ENCODE data around the gene OR10D3.
"Not testable (repeated sequence)": the region's sequence is repeated elsewhere in the genome, so short reads cannot be mapped to it uniquely, and the experiment has no call there.

Gene OR10D3

GRCh38 chr11:124183068-124183467, at the start of gene OR10D3:
Gene OR10D3 (plus strand): TSS chr11:124183345. CDS start chr11:124185270, 1,925 bp downstream.
- DNase-seq = no peak

GRCh38 chr11:124143034-124143433, 40.1 kb upstream of the OR10D3 start:
- no peak for DNase-seq

- DNase-seq = no peak
These were observed 35.2 kb upstream of the OR10D3 start for GRCh38 chr11:124147951-124148350.

DNA sequence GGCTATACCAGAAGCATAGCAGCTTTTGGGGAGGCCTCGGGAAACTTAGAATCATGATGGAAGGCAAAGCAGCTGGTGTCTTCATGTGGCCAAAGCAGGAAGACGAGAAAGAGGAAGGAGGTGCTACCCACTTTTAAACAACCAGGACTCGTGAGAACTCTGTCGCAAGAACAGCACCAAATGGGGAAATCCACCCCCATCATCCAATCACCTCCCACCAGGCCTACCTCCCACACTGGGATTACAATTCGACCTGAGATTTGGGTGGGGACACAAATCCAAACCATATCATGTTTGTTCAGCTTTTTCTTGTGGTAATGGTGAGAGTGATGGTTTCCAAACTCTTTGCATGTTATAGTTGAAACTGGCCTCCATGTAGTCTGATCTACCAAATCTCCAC, 32.5 kb upstream of the OR10D3 start:
- no peak for DNase-seq

- no peak for DNase-seq
These were observed 30.3 kb upstream of the OR10D3 start for GRCh38 chr11:124152770-124153407.

- DNase-seq = no peak
These were observed 29.3 kb upstream of the OR10D3 start for GRCh38 chr11:124153821-124154220.

DNA sequence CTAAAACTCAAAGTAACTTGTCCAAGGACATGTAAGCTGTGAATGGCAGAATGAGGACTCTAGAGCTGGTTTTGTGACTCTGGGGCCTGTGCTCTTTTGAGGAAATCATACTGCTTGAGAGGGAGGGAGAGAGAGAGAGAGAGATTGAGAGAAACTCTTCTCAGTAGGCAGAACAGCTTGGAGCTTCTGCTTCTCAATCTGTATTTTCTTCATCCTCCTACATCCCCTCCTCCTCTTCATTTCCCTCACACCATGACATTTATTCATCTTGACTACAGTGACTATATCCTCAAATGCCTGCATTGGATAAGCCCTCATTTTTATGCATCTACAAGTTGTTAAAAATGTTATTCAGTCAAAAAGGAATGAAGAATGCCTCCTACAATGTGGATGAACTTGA, 23.7 kb upstream of the OR10D3 start:
- DNase-seq = no peak

DNA sequence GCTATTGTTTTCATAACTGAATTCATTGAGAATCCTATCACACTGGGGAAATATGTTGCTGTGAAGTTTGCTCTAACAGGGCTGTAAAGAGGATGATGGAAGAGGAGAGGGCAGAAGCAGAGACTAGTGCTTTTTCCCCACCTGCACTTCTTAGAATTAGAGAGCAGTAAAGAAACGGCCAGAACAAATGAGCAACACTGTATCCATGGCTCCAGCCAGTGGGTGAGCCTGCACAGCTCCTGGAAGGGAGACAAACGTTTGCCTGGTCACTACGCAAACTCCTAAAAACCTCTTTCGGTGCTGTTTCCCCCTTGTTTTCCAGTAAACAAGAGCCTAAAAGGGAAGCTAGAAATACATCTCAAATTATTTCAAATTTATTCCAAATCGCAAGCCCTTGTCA, 22.2 kb upstream of the OR10D3 start:
- no peak for DNase-seq

- peak; percentile 7 to 76 for DNase-seq
These were observed 15.3 kb upstream of the OR10D3 start for GRCh38 chr11:124167826-124168231.

GRCh38 chr11:124168796-124169195, 14.3 kb upstream of the OR10D3 start:
- no peak for DNase-seq

DNA sequence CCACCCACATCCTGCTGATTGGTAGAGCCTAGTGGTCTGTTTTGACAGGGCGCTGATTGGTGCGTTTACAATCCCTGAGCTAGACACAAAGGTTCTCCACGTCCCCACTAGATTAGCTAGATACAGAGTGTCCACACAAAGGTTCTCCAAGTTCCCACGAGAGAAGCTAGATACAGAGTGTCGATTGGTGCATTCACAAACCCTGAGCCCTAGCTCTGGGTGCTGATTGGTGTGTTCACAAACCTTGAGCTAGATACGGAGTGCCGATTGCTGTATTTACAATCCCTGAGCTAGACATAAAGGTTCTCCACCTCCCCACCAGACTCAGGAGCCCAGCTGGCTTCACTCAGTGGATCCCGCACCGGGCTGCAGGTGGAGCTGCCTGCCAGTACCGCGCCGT, 12.8 kb upstream of the OR10D3 start:
- DNase-seq = not testable (repeated sequence)

GRCh38 chr11:124170801-124171586, 12.2 kb upstream of the OR10D3 start:
- no peak for DNase-seq

- DNase-seq = peak in 1 of 2 experiments; percentile 47
These were observed 11.0 kb upstream of the OR10D3 start for GRCh38 chr11:124172101-124172500.

DNA sequence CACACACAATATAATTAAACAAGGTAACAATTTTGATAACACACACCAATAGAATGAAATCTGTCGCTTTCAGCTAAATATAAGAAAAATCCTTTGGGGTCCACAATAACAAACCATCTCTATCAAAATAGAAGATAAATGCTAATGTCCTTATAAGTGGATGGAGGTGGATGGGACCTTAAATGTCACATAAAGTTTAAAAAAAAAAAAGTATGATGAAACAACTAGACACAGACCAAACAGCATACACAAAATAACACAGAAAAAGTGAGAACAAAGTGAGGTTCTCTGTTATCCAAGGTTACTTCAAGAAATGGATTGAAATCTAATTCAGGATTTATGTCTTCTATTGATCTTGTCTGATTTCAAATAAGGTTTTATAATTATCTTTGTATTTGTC, 10.5 kb upstream of the OR10D3 start:
- DNase-seq = no peak

GRCh38 chr11:124174001-124174583, 9.1 kb upstream of the OR10D3 start:
- peak; percentile 78 to 95 for DNase-seq

DNA sequence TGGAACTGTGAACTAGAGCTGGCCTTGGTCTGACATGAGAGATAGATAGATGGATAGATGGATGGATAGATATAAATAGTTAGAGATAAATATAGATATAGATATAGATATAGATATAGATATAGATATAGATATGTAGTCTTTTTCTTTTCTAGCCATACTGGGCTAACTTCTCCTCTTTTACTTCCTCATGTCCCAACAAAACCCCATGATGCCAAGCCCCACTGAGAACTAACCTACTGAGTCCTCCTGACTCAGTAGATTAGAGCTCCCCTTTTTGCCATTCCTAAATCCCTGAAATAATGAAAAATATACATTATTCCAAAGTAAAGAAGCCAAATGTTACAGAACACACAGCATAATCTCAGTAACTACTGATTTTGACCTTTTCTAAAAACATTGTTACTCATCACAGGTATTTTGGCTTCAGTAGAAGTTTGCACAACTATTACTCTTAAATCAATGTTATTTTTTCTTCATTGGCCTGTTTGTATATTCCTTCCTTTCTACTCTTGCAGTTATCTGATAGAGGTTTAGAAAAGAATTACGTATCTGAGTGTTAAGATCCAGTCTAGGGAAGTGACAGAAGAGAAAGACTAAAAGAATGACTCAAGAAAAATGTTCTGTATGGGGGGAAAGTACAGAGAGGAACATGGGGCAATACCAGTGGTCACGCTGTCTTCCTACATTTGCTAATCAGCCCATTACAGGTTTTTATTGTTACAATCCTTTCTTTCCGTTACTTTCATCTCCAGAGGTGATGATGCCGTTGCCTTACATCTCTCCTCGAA, 6.0 kb upstream of the OR10D3 start:
- no peak for DNase-seq

- DNase-seq = no peak
These were observed 3.8 kb upstream of the OR10D3 start for GRCh38 chr11:124179310-124179709.

DNA sequence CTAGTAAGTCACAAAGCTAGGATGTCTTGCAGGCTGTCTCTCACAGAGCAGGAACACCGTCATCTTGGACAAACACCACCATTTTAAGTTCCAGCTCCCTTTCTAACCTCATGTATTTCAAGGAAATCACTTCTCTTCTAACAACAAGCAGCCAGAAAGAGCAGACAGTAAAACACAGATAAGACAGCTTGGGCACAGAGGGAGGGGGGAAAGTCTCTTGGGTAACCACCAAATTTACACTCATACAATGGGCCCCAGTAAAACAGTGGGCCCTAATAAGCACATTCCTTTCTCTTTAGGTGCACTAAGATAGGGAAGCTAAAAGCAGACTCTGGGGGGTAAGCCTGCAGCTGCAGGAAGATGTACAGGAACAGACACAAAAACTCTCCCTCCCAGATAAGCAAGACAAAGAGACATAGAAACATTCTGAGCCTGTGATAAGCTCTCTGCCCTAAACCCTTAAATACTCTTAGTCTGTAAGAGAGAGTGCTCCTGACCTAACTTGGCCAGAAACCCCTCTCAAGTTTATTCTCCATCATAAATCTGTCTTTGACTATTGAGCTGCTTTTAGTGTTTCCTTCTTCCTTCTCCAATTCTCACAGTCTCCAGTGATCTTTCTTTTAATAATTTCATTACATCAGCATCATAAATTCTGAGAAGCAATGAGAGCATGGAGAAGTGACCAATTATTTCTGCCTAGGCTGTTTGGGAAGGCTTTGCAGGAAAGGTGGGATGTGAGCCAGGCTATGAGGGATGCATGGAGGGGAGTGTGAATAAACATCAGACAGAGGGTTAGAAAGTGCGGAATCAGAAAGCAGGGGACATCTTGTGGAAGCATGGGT, 7.4 kb downstream of the OR10D3 start:
- no peak for DNase-seq

GRCh38 chr11:124193221-124194010, 10.3 kb downstream of the OR10D3 start:
- DNase-seq = no peak

DNA sequence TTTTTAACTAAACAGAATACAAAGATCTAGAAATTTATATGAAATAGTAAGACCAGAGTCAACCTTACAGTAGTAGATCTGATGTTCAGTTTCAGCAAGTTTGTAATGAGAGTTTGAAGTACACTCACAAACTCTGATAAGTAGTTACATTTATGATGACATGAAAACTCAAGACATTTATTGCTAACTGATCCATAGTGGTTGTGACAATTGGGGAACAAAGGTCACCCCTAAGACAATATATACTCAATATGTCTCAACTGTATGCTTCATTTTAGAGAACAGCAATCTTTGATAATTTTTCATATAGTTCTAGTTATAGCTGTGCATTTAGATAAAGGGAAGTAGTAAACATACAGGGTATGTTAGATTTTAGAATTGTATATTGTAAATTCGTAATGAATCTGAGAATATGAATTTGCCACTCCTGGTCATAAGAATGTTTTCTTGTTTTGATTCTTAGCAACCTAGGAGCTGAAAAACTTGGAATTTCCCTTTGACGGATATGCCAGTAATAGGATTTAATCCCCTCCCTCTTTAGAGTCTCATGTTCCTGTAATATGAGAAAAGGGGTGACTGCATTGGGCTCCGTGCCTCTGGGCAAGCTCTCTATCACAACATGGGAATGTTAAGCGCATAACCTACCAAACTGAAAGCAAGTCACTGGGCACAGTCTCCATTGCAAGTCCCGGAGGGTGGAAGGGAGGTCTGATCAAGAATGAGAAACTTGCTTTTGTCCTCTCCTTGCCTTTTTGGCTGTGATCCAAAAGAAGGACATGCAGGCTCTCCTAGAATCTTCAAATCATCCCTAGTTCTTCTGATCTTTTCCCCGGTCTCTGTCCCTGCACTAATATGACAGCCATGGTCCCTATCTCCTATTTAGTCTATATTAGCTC, 11.4 kb downstream of the OR10D3 start:
- no peak for DNase-seq
